K562 (cell line): Measurements from ENCODE around the gene BUB3. TPM values are rescaled to one million over a fixed set of nuclear protein-coding genes. Genes with fewer than 3 reads are reported as not detected.

Source experiments
- ATAC-seq: fragments of 200-7000 bp; cut with Tn5 transposase; 3 replicates; pipeline ENCODE4 v1.9.1; 2020; ENCODE audit warnings: moderate library complexity
- BruUV-seq: library from RNA; stranded (reverse); fragments of 400-500 nt; replicated peaks from 2 replicates; lab custom pipeline; 2021; lab: Mats Ljungman, UMichigan
- CTCF ChIA-PET: fragments of 300-600 bp; formaldehyde crosslinking; extraction: SDS; loops from one replicate; lab custom pipeline; 2021; ENCODE audit warnings: low intra/inter-chr PET ratio; lab: Yijun Ruan, JAX
- POLR2A ChIA-PET: fragments of 300-600, 350-650 bp; sonication (Branson Sonifier 250); formaldehyde crosslinking; extraction: SDS; loops from one replicate; lab custom pipeline; 2021; ENCODE audit warnings: antibody characterized with exemption, inconsistent platforms; lab: Yijun Ruan, JAX
- DNase-seq, 4 experiments: peaks; one replicate each; pipeline versions ENCODE4 v3.0.0 to v3.0.0-alpha.2; 2011 to 2018; ENCODE audit warnings: low spot score in 3 of 4, mixed read lengths in 3 of 4; ENCODE audit errors: extremely low read depth in 1 of 4
- FAIRE-seq: peaks from 2 replicates; lab custom pipeline; 2011; peaks lifted over from hg19 to GRCh38; lab: Jason Lieb, UNC
- H2AFZ ChIP-seq: 2 replicates; pipeline ENCODE4 v1.6.0; 2011; ENCODE audit warnings: low read depth, low read length, control low read depth, inconsistent platforms
- H3K27ac ChIP-seq: fragments of 200-600 bp; 3 replicates; pipeline ENCODE4 v1.8.0; 2011; ENCODE audit warnings: low read depth, mild to moderate bottlenecking, control low read depth, inconsistent platforms, low read length, moderate library complexity, mixed read lengths; ENCODE audit errors: extremely low read depth
- H3K27me3 ChIP-seq, 2 experiments: fragments of 300-600 bp in 1 of 2; 2 replicates in 1 of 2; 3 replicates in 1 of 2; pipeline versions ENCODE4 v1.6.0 to v1.8.0; 2011; ENCODE audit warnings: inconsistent platforms in 2 of 2, low read length in 2 of 2, mild to moderate bottlenecking in 1 of 2, mixed read lengths in 1 of 2, moderate library complexity in 1 of 2; ENCODE audit not compliant: control insufficient read depth in 2 of 2, insufficient read depth in 2 of 2
- H3K36me3 ChIP-seq: fragments of 300-600 bp; 3 replicates; pipeline ENCODE4 v1.8.0; 2011; ENCODE audit warnings: mild to moderate bottlenecking, low read length, inconsistent platforms; ENCODE audit not compliant: control insufficient read depth, insufficient read depth
- H3K4me1 ChIP-seq, 2 experiments: fragments of 200-600 bp in 1 of 2; replicated peaks in 1 of 2; 2 replicates in 1 of 2; 3 replicates in 1 of 2; pipeline versions ENCODE4 v1.5.1 to v1.8.0; 2011; ENCODE audit warnings: inconsistent platforms in 2 of 2, low read length in 2 of 2, mild to moderate bottlenecking in 1 of 2, mixed read lengths in 1 of 2, moderate library complexity in 1 of 2; ENCODE audit not compliant: control insufficient read depth in 2 of 2, insufficient read depth in 2 of 2
- H3K4me2 ChIP-seq: 2 replicates; pipeline ENCODE4 v1.6.1; 2011; ENCODE audit warnings: low read length, control low read depth, inconsistent platforms, mixed read lengths; ENCODE audit not compliant: insufficient read depth
- H3K4me3 ChIP-seq: fragments of 200-600 bp; sonication (generic), shearing (Covaris generic); 2 replicates; pipeline ENCODE4 v1.5.1; 2016; ENCODE audit warnings: control low read depth, inconsistent platforms
- H3K79me2 ChIP-seq: fragments of 200-600 bp; 3 replicates; pipeline ENCODE4 v1.8.0; 2011; ENCODE audit warnings: low read length, inconsistent platforms; ENCODE audit not compliant: control insufficient read depth, insufficient read depth
- H3K9ac ChIP-seq, 2 experiments: 2 replicates each; pipeline versions ENCODE4 v1.6.0 to v1.6.1; 2011; ENCODE audit warnings: low read depth in 2 of 2, low read length in 2 of 2, control low read depth in 1 of 2, inconsistent platforms in 1 of 2, mild to moderate bottlenecking in 1 of 2, mixed read lengths in 1 of 2; ENCODE audit not compliant: insufficient read depth in 1 of 2
- H3K9me1 ChIP-seq: one replicate; pipeline ENCODE4 v1.6.0; 2011; ENCODE audit warnings: inconsistent platforms, mild to moderate bottlenecking, low read length, moderate library complexity; ENCODE audit not compliant: control insufficient read depth, insufficient read depth
- H3K9me3 ChIP-seq: replicated peaks from 2 replicates; pipeline ENCODE4 v1.5.1; 2011; ENCODE audit warnings: low read depth, low read length, inconsistent platforms; ENCODE audit not compliant: control insufficient read depth, insufficient read depth
- H4K20me1 ChIP-seq: replicated peaks from 2 replicates; pipeline ENCODE4 v1.6.1; 2011; ENCODE audit warnings: low read length, inconsistent platforms, mixed read lengths; ENCODE audit not compliant: control insufficient read depth, insufficient read depth
- BRCA1 ChIP-seq, 2 experiments: fragments of 450-650 bp in 1 of 2; sonication (generic) in 1 of 2; formaldehyde crosslinking in 1 of 2; IDR thresholded peaks; 2 replicates each; pipeline versions ENCODE4 v1.5.0 to v1.6.1; 2017 to 2020; ENCODE audit warnings: mild to moderate bottlenecking in 1 of 2, missing genetic modification reagents in 1 of 2
- EGR1 ChIP-seq: fragments of 450-650 bp; conservative IDR thresholded peaks from 2 replicates; pipeline ENCODE4 v1.6.1; 2017; ENCODE audit warnings: mild to moderate bottlenecking
- EWSR1 ChIP-seq: fragments of 450-650 bp; IDR thresholded peaks from 2 replicates; pipeline ENCODE4 v1.6.1; 2018; ENCODE audit warnings: borderline replicate concordance, mild to moderate bottlenecking, low read depth, moderate library complexity; ENCODE audit not compliant: partially characterized antibody
- MAFK ChIP-seq: IDR thresholded peaks from 2 replicates; pipeline ENCODE4 v1.6.1; 2011; ENCODE audit warnings: low read length, improper control_type of control experiment
- MTA1 ChIP-seq: fragments of 450-650 bp; IDR thresholded peaks from 2 replicates; pipeline ENCODE4 v1.6.1; 2017; ENCODE audit warnings: borderline replicate concordance
- NCOR1 ChIP-seq: fragments of 450-650 bp; IDR thresholded peaks from 2 replicates; pipeline ENCODE4 v1.6.1; 2016; ENCODE audit warnings: mild to moderate bottlenecking, moderate library complexity
- NFATC3 ChIP-seq: fragments of 450-650 bp; IDR thresholded peaks from 2 replicates; pipeline ENCODE4 v1.6.1; 2017; ENCODE audit warnings: mild to moderate bottlenecking
- NONO ChIP-seq, 2 experiments: fragments of 200-400 bp in 1 of 2; fragments of 450-650 bp in 1 of 2; formaldehyde crosslinking in 1 of 2; IDR thresholded peaks; 2 replicates each; pipeline ENCODE4 v1.6.1; 2017; ENCODE audit warnings: low read depth in 2 of 2, mild to moderate bottlenecking in 2 of 2, moderate library complexity in 2 of 2, low read length in 1 of 2
- POLR2G ChIP-seq: fragments of 200-400 bp; formaldehyde crosslinking; IDR thresholded peaks from 2 replicates; pipeline ENCODE4 v1.6.1; 2017; ENCODE audit warnings: low read depth, mild to moderate bottlenecking, antibody characterized with exemption, low read length, moderate library complexity
- RBBP5 ChIP-seq: fragments of 200-600 bp; sonication (generic); IDR thresholded peaks from 2 replicates; pipeline ENCODE4 v1.6.1; 2012; ENCODE audit warnings: borderline replicate concordance, mild to moderate bottlenecking, low read length, control low read depth, inconsistent platforms; ENCODE audit not compliant: insufficient read depth, poor library complexity, severe bottlenecking
- RBFOX2 ChIP-seq: fragments of 200-400 bp; formaldehyde crosslinking; IDR thresholded peaks from 2 replicates; pipeline ENCODE4 v1.6.1; 2017; ENCODE audit warnings: low read depth, mild to moderate bottlenecking, low read length, moderate library complexity
- SMARCA4 ChIP-seq: fragments of 450-650 bp; IDR thresholded peaks from 2 replicates; pipeline ENCODE4 v1.6.1; 2016
- U2AF1 ChIP-seq: fragments of 200-400 bp; formaldehyde crosslinking; optimal IDR thresholded peaks from 2 replicates; pipeline ENCODE3; 2017; ENCODE audit warnings: mild to moderate bottlenecking, low read depth, low read length, moderate library complexity
- ZKSCAN3 ChIP-seq: fragments of 250-450 bp; sonication (Bioruptor Pico); IDR thresholded peaks from 2 replicates; pipeline ENCODE4 v1.4.0; 2020
- ZNF311 ChIP-seq: fragments of 250-450 bp; sonication (Bioruptor Pico); IDR thresholded peaks from 2 replicates; pipeline ENCODE4 v1.4.0; 2020; ENCODE audit warnings: mild to moderate bottlenecking, moderate library complexity
- WGBS: fragments of 100-300 bp; shearing (Covaris generic); methylation state at CpG from one replicate; pipeline ENCODE4 v1.1.6; 2016; ENCODE audit warnings: low coverage, mixed read lengths; ENCODE audit not compliant: insufficient coverage; ENCODE audit errors: missing lambda C conversion rate; 5-methylcytosine and 5-hydroxymethylcytosine counted together
- in situ Hi-C: fragments of 300-500 bp; cut with MboI; formaldehyde crosslinking; loops from 4 replicates; pipeline ENCODE4 v1.15.0; 2018; ENCODE audit warnings: inconsistent platforms, mixed read lengths
- intact Hi-C: fragments of 100-400 bp; cut with micrococcal nuclease; formaldehyde crosslinking; loops from 2 replicates; pipeline ENCODE4 v1.14.2; 2022
- polyA plus RNA-seq, 8 experiments: library from polyadenylated mRNA; depleted of rRNA in 4 of 8; stranded (reverse) in 5 of 8; unstranded in 3 of 8; fragments of >200 nt; fragmentation: Nextera tagmentation in 2 of 8; fragmentation: Illumina TruSeq in 1 of 8; extraction: Ambion mirVana in 2 of 8; extraction: Trizol in 1 of 8; gene quantifications; 2 replicates each; pipeline versions ENCODE4 v1.2.1 to v1.2.3, GENCODE V29; 2011 to 2014; ENCODE audit warnings: inconsistent platforms in 1 of 8, missing spikeins in 1 of 8
- total RNA-seq, 7 experiments: library from RNA; depleted of rRNA in 6 of 7; stranded (reverse); fragments of >200 nt in 6 of 7; fragmentation: Illumina TruSeq in 2 of 7; extraction: Trizol in 2 of 7; gene quantifications; 2 replicates each; pipeline versions ENCODE4 v1.2.1 to v1.2.3, GENCODE V29; 2011 to 2021; ENCODE audit warnings: low replicate concordance in 1 of 7
- TF ChIP-seq, protein P1 (sequence below): fragments of 250-450 bp; sonication (Bioruptor Pico); IDR thresholded peaks from 2 replicates; pipeline ENCODE4 v1.4.0; 2020; ENCODE audit warnings: borderline replicate concordance
- TF ChIP-seq, protein P2 (sequence below): fragments of 250-450 bp; sonication (Bioruptor Pico); IDR thresholded peaks from 2 replicates; pipeline ENCODE4 v1.8.0; 2022; ENCODE audit warnings: moderate library complexity, mild to moderate bottlenecking, inconsistent platforms
- TF ChIP-seq, protein P3 (sequence below): fragments of 200-800 bp; sonication (Bioruptor generic); IDR thresholded peaks from 2 replicates; pipeline ENCODE4 v1.6.1; 2017; ENCODE audit warnings: missing genetic modification characterization, missing compliant biosample characterization

The BUB3 gene
- total and polyA plus RNA-seq, 9 of the 15 experiments (the other 6 are each of a cell fraction or from before 2014, with no cell fraction given), result 167 to 761 (median 225) TPM

DNA sequence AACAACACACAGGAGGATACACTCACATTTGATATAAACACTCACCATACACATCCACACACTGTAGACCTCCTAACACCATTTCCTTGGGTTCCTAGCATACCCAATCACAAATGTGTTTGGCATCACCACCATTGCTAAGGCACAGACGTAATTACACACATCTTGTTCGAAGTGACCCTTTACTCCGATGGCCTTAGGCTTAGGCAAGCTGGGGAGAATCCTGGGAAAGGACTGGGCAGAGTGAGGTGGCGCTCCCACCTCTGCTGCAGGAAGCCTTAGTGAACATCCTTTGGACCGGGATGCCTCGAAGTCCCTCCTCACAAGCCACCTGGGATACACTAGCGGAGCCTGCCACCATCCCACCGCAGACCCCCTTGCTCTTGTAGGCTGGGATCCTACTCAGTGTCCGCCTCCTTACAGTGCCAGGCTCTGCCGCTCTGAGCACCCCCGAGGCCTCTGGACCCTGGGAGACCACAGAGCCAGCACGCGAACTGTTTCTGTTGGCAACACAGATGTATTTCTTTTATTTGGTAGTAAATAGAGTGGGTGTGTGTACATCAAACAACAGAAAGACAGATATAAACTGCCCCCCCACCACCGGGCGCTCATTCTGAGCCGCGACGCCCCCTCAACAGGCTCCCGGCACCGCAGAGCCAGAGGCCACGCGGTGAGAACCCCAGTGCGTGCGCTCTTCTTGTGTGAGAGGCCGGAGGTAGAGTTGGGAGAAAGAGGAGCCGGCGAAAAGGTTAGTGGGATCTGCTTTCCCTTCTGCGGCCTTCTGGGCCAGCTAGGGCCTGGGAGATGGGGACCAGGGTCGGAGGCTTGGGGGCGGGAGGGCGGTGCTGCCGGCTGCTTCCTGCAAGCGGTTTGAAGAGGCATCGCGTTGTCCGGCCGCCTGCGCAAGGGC is 12.2 kb upstream of the BUB3 start:
- Histone ChIP-seq H2AFZ (no peak overlapping the region), H3K9me3 (no peaks in the 10 kb centered on the region), H3K9me1 (no peaks in the 10 kb centered on the region), H4K20me1 (peaks cover 7% of the 10 kb centered on the region; the same call in 1 of the 2 replicates), H3K4me1 (peaks cover 14 to 15% of the 10 kb centered on the region in 2 experiments), H3K4me3 (no peak overlapping the region), H3K4me2 (no peak overlapping the region), H3K9ac (no peak overlapping the region), H3K27me3 (no peaks in the 10 kb centered on the region), H3K36me3 (peaks cover 45% of the 10 kb centered on the region), H3K79me2 (peaks cover 43% of the 10 kb centered on the region), H3K27ac (no peak overlapping the region)
- DNase-seq (no peak), FAIRE-seq (no peak), ATAC-seq (no peak)
- WGBS, result 97% methylated on average over 11 of the region's 38 CpGs
- ChIA-PET POLR2A (interaction anchor here (4.9 kb wide), 1 partner anchor 12 kb away, joined by 34 read pairs; the partner anchor contains the start of gene BUB3), CTCF (no interaction called here)
- intact Hi-C loops (no loop called here), in situ Hi-C loops (no loop called here)
- BruUV-seq, result no TSS peak
- TF ChIP-seq, protein P1, sequence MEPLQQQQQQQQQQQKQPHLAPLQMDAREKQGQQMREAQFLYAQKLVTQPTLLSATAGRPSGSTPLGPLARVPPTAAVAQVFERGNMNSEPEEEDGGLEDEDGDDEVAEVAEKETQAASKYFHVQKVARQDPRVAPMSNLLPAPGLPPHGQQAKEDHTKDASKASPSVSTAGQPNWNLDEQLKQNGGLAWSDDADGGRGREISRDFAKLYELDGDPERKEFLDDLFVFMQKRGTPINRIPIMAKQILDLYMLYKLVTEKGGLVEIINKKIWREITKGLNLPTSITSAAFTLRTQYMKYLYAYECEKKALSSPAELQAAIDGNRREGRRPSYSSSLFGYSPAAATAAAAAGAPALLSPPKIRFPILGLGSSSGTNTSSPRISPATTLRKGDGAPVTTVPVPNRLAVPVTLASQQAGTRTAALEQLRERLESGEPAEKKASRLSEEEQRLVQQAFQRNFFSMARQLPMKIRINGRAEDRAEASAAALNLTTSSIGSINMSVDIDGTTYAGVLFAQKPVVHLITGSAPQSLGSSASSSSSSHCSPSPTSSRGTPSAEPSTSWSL (CRISPR knock-in tag), result no peak
- peak; percentile 78 for TF ChIP-seq POLR2G
- TF ChIP-seq BRCA1 (IDR thresholded peaks at IDR 0.05), result no peak
- no peak for TF ChIP-seq BRCA1 (CRISPR knock-in tag; IDR thresholded peaks at IDR 0.05)
- TF ChIP-seq MTA1, result no peak
- TF ChIP-seq, protein P2, sequence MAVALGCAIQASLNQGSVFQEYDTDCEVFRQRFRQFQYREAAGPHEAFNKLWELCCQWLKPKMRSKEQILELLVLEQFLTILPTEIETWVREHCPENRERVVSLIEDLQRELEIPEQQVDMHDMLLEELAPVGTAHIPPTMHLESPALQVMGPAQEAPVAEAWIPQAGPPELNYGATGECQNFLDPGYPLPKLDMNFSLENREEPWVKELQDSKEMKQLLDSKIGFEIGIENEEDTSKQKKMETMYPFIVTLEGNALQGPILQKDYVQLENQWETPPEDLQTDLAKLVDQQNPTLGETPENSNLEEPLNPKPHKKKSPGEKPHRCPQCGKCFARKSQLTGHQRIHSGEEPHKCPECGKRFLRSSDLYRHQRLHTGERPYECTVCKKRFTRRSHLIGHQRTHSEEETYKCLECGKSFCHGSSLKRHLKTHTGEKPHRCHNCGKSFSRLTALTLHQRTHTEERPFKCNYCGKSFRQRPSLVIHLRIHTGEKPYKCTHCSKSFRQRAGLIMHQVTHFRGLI (CRISPR knock-in tag), result no peak
- TF ChIP-seq, protein P3, sequence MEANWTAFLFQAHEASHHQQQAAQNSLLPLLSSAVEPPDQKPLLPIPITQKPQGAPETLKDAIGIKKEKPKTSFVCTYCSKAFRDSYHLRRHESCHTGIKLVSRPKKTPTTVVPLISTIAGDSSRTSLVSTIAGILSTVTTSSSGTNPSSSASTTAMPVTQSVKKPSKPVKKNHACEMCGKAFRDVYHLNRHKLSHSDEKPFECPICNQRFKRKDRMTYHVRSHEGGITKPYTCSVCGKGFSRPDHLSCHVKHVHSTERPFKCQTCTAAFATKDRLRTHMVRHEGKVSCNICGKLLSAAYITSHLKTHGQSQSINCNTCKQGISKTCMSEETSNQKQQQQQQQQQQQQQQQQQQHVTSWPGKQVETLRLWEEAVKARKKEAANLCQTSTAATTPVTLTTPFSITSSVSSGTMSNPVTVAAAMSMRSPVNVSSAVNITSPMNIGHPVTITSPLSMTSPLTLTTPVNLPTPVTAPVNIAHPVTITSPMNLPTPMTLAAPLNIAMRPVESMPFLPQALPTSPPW (CRISPR knock-in tag), result no peak
- TF ChIP-seq EGR1, result no peak
- TF ChIP-seq SMARCA4, result no peak
- TF ChIP-seq NFATC3, result no peak
- no peak for TF ChIP-seq RBBP5
- TF ChIP-seq ZNF311, result no peak
- no peak for TF ChIP-seq NONO (IDR thresholded peaks at IDR 0.05; ENCODE audit: low read depth in 2 of 2, low read length in 1 of 2)
- TF ChIP-seq NCOR1, result no peak
- no peak for TF ChIP-seq EWSR1
- TF ChIP-seq U2AF1, result no peak
- peak; percentile 61 for TF ChIP-seq RBFOX2
- no peak for TF ChIP-seq ZKSCAN3 (CRISPR knock-in tag)
- no peak for TF ChIP-seq MAFK
